HG03108 (cell line): ENCODE results near the gene OGFR.
A peak's percentile ranks its signal among the peaks of the same experiment; 100 is the strongest.

Source experiments
- ATAC-seq: cut with Tn5 transposase; IDR thresholded peaks from one replicate; pipeline ENCODE4 v1.9.1; 2021; ENCODE audit warnings: moderate library complexity; ENCODE audit not compliant: unreplicated experiment

OGFR gene

GRCh38 chr20:62824476-62825332 lies 20.1 kb downstream of the OGFR start:
- no peak for ATAC-seq

GRCh38 chr20:62825333-62825985 lies 20.8 kb downstream of the OGFR start:
- no peak for ATAC-seq

GRCh38 chr20:62825986-62826645 lies 21.5 kb downstream of the OGFR start:
- no peak for ATAC-seq

- ATAC-seq: no peak
Observed at GRCh38 chr20:62826646-62827310, 22.1 kb downstream of the OGFR start.

- ATAC-seq: no peak
Observed at GRCh38 chr20:62827311-62828038, 22.8 kb downstream of the OGFR start.

- ATAC-seq: no peak
Observed at GRCh38 chr20:62828051-62828450, 23.4 kb downstream of the OGFR start.

- ATAC-seq: no peak
Observed at GRCh38 chr20:62828511-62829230, 24.0 kb downstream of the OGFR start.

- ATAC-seq: no peak
Observed at GRCh38 chr20:62829231-62830230, 24.9 kb downstream of the OGFR start.

- ATAC-seq: no peak
Observed at GRCh38 chr20:62830251-62830650, 25.6 kb downstream of the OGFR start.

GRCh38 chr20:62830821-62831220 lies 26.2 kb downstream of the OGFR start:
- no peak for ATAC-seq

GRCh38 chr20:62831361-62831788 lies 26.7 kb downstream of the OGFR start:
- no peak for ATAC-seq

GRCh38 chr20:62831854-62832211 lies 27.2 kb downstream of the OGFR start:
- ATAC-seq: no peak

- peak; percentile 55 for ATAC-seq
Observed at GRCh38 chr20:62832212-62832922, 27.7 kb downstream of the OGFR start.

GRCh38 chr20:62832951-62833391 lies 28.3 kb downstream of the OGFR start:
- peak; percentile 20 for ATAC-seq

GRCh38 chr20:62834967-62835730 lies 30.5 kb downstream of the OGFR start:
- no peak for ATAC-seq

GRCh38 chr20:62835931-62836861 lies 31.6 kb downstream of the OGFR start:
- no peak for ATAC-seq
